ENCODE measurements around the gene IQUB.
"Not testable (repeated sequence)": the region's sequence is repeated elsewhere in the genome, so short reads cannot be mapped to it uniquely, and the experiment has no call there.

The IQUB gene

GRCh38 chr7:123538897-123539296, 4.5 kb upstream of the IQUB start:
- no peak for DNase-seq

GRCh38 chr7:123538189-123538714, 3.9 kb upstream of the IQUB start:
- DNase-seq, result no peak

GRCh38 chr7:123537026-123537642, 2.7 kb upstream of the IQUB start:
- DNase-seq, result no peak

GRCh38 chr7:123535517-123535916, 1.1 kb upstream of the IQUB start:
- no peak for DNase-seq

GRCh38 chr7:123533929-123534382, 439 bp downstream of the IQUB start:
- DNase-seq, result no peak

GRCh38 chr7:123533553-123533917, 860 bp downstream of the IQUB start:
- no peak for DNase-seq

GRCh38 chr7:123532788-123533552, 1.4 kb downstream of the IQUB start:
- peak; percentile 60 for DNase-seq

GRCh38 chr7:123532343-123532742, 2.1 kb downstream of the IQUB start:
- DNase-seq, result not testable (repeated sequence)

GRCh38 chr7:123530035-123530591, 4.3 kb downstream of the IQUB start:
- DNase-seq, result not testable (repeated sequence)

GRCh38 chr7:123528265-123528664, 6.1 kb downstream of the IQUB start:
- DNase-seq, result no peak

- DNase-seq, result not testable (repeated sequence)
Measured at GRCh38 chr7:123527712-123528225, 6.6 kb downstream of the IQUB start.

- DNase-seq, result not testable (repeated sequence)
Measured at GRCh38 chr7:123526533-123526932, 7.9 kb downstream of the IQUB start.

GRCh38 chr7:123522066-123522465, 12.3 kb downstream of the IQUB start:
- no peak for DNase-seq

- DNase-seq, result no peak
Measured at GRCh38 chr7:123505221-123505620, 29.2 kb downstream of the IQUB start.

- no peak for DNase-seq
Measured at GRCh38 chr7:123502201-123502600, 32.2 kb downstream of the IQUB start.

GRCh38 chr7:123500878-123501489, 33.4 kb downstream of the IQUB start:
- no peak for DNase-seq

GRCh38 chr7:123499211-123499970, 35.0 kb downstream of the IQUB start:
- no peak for DNase-seq

GRCh38 chr7:123498601-123499000, 35.8 kb downstream of the IQUB start:
- no peak for DNase-seq

- no peak for DNase-seq
Measured at GRCh38 chr7:123498031-123498430, 36.4 kb downstream of the IQUB start.

- no peak for DNase-seq
Measured at GRCh38 chr7:123494193-123494796, 40.1 kb downstream of the IQUB start.

- no peak for DNase-seq
Measured at GRCh38 chr7:123492485-123492884, 41.9 kb downstream of the IQUB start.

GRCh38 chr7:123485721-123486120, 48.7 kb downstream of the IQUB start:
- DNase-seq, result no peak
